GM18526 (cell line): ENCODE data around the gene RNU5B-1.

ENCODE experiments used
- POLR2A ChIP-seq: IDR thresholded peaks from 3 replicates; pipeline ENCODE4 v1.6.1; 2011; ENCODE audit not compliant: insufficient read length; ENCODE audit errors: extremely low read depth

RNU5B-1 gene

GRCh38 chr15:65285291-65286068 is 19.0 kb upstream of the RNU5B-1 start:
- no peak for TF ChIP-seq POLR2A

- TF ChIP-seq POLR2A, result no peak
These were observed 18.3 kb upstream of the RNU5B-1 start for GRCh38 chr15:65286069-65286703.

- peak; percentile 70 for TF ChIP-seq POLR2A
These were observed 17.6 kb upstream of the RNU5B-1 start, which contains the start of gene PARP16 for GRCh38 chr15:65286704-65287519. Gene PARP16 (minus strand): TSS chr15:65286883. CDS start chr15:65286426, 457 bp downstream.

- no peak for TF ChIP-seq POLR2A
These were observed 17.0 kb upstream of the RNU5B-1 start for GRCh38 chr15:65287520-65287855.

GRCh38 chr15:65289261-65289854 is 15.1 kb upstream of the RNU5B-1 start:
- TF ChIP-seq POLR2A, result no peak

- TF ChIP-seq POLR2A, result no peak
These were observed 14.2 kb upstream of the RNU5B-1 start for GRCh38 chr15:65290228-65290627.

GRCh38 chr15:65292938-65293518 is 11.4 kb upstream of the RNU5B-1 start:
- TF ChIP-seq POLR2A, result no peak

GRCh38 chr15:65298731-65299130 is 5.7 kb upstream of the RNU5B-1 start:
- TF ChIP-seq POLR2A, result no peak

GRCh38 chr15:65300924-65301441 is 3.5 kb upstream of the RNU5B-1 start:
- TF ChIP-seq POLR2A, result no peak

- TF ChIP-seq POLR2A, result no peak
These were observed 2.4 kb upstream of the RNU5B-1 start for GRCh38 chr15:65302061-65302460.

- TF ChIP-seq POLR2A, result no peak
These were observed 643 bp upstream of the RNU5B-1 start for GRCh38 chr15:65303687-65304380.

GRCh38 chr15:65305150-65305758 is 777 bp downstream of the RNU5B-1 start:
- TF ChIP-seq POLR2A, result no peak

- TF ChIP-seq POLR2A, result no peak
These were observed 1.3 kb downstream of the RNU5B-1 start for GRCh38 chr15:65305776-65306175.

GRCh38 chr15:65306551-65306950 is 2.1 kb downstream of the RNU5B-1 start:
- TF ChIP-seq POLR2A, result no peak

- no peak for TF ChIP-seq POLR2A
These were observed 3.5 kb downstream of the RNU5B-1 start for GRCh38 chr15:65307978-65308377.
